ENCODE results near the gene GPR180. TPM values are rescaled to one million over a fixed set of nuclear protein-coding genes. Genes with fewer than 3 reads are reported as not detected.

GPR180 gene
- polyA plus RNA-seq, 1 experiment, result 8.6 TPM

- Histone ChIP-seq H3K27ac (ENCODE audit: low read depth, low read length) (no peak overlapping the region), H3K4me3 (ENCODE audit: low read depth, low read length) (no peak overlapping the region), H3K27me3 (ENCODE audit: control insufficient read depth, insufficient read depth, low read length) (no peaks in the 10 kb centered on the region), H3K9me3 (ENCODE audit: control insufficient read depth, insufficient read depth, low read length) (no peaks in the 10 kb centered on the region)
- ChIA-PET CTCF (no interaction called here), POLR2A (no interaction called here)
- TF ChIP-seq CTCF (IDR thresholded peaks at IDR 0.05; ENCODE audit: low read depth, low read length), result no peak
- no peak for DNase-seq (ENCODE audit: low read depth, low spot score)
Observed at GRCh38 chr13:94583926-94584325, 17.7 kb upstream of the GPR180 start.

GRCh38 chr13:94585543-94586101, 16.0 kb upstream of the GPR180 start:
- Histone ChIP-seq H3K4me3 (ENCODE audit: low read depth, low read length) (no peak overlapping the region), H3K9me3 (ENCODE audit: control insufficient read depth, insufficient read depth, low read length) (no peaks in the 10 kb centered on the region), H3K27me3 (ENCODE audit: control insufficient read depth, insufficient read depth, low read length) (no peaks in the 10 kb centered on the region), H3K27ac (ENCODE audit: low read depth, low read length) (no peak overlapping the region)
- ChIA-PET POLR2A (interaction anchor here (0.6 kb wide), 1 partner anchor 55 kb away, joined by 3 read pairs; no protein-coding TSS in a partner anchor), CTCF (interaction anchor here (0.9 kb wide), 1 partner anchor 32 kb away, joined by 3 read pairs; no protein-coding TSS in a partner anchor)
- TF ChIP-seq CTCF (IDR thresholded peaks at IDR 0.05; ENCODE audit: low read depth, low read length), result no peak
- DNase-seq (ENCODE audit: low read depth, low spot score), result no peak

GRCh38 chr13:94586371-94586770, 15.3 kb upstream of the GPR180 start:
- TF ChIP-seq CTCF (IDR thresholded peaks at IDR 0.05; ENCODE audit: low read depth, low read length), result no peak
- POLR2A ChIA-PET, result interaction anchor here (0.6 kb wide), 1 partner anchor 10 kb away, joined by 3 read pairs; the partner anchor contains the start of gene TGDS
- Histone ChIP-seq H3K9me3 (ENCODE audit: control insufficient read depth, insufficient read depth, low read length) (no peaks in the 10 kb centered on the region), H3K4me3 (ENCODE audit: low read depth, low read length) (no peak overlapping the region), H3K27ac (ENCODE audit: low read depth, low read length) (no peak overlapping the region), H3K27me3 (ENCODE audit: control insufficient read depth, insufficient read depth, low read length) (no peaks in the 10 kb centered on the region)
- no peak for DNase-seq (ENCODE audit: low read depth, low spot score)
- CTCF ChIA-PET, result no interaction called here

- ChIA-PET CTCF (no interaction called here), POLR2A (no interaction called here)
- Histone ChIP-seq H3K9me3 (ENCODE audit: control insufficient read depth, insufficient read depth, low read length) (no peaks in the 10 kb centered on the region), H3K27me3 (ENCODE audit: control insufficient read depth, insufficient read depth, low read length) (no peaks in the 10 kb centered on the region), H3K27ac (ENCODE audit: low read depth, low read length) (no peak overlapping the region), H3K4me3 (ENCODE audit: low read depth, low read length) (no peak overlapping the region)
- TF ChIP-seq CTCF (IDR thresholded peaks at IDR 0.05; ENCODE audit: low read depth, low read length), result no peak
- no peak for DNase-seq (ENCODE audit: low read depth, low spot score)
Observed at GRCh38 chr13:94588541-94588940, 13.1 kb upstream of the GPR180 start.

DNA sequence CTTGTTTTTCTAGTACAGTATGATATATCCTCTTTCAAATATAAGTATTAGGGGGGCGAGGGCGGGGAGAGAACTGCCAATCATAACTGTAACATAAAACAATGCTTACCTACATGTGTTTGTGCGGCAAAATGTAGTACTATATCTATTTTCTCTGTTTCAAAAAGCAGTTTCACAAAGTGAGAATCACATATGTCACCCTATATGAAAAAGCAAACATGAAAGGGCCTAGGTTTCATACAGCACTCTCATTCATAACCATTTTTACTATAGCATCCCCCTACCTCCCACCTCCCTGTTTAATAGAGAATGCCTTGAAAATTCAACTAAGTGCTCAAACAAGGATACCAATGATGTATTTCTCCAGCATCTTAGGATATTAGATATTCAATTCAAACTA, 10.9 kb upstream of the GPR180 start:
- Histone ChIP-seq H3K4me3 (ENCODE audit: low read depth, low read length) (no peak overlapping the region), H3K27ac (ENCODE audit: low read depth, low read length) (no peak overlapping the region), H3K9me3 (ENCODE audit: control insufficient read depth, insufficient read depth, low read length) (no peaks in the 10 kb centered on the region), H3K27me3 (ENCODE audit: control insufficient read depth, insufficient read depth, low read length) (no peaks in the 10 kb centered on the region)
- POLR2A ChIA-PET, result interaction anchor here (1.2 kb wide), 1 partner anchor 11 kb away, joined by 3 read pairs; the partner anchor contains the start of gene GPR180
- no peak for DNase-seq (ENCODE audit: low read depth, low spot score)
- TF ChIP-seq CTCF (IDR thresholded peaks at IDR 0.05; ENCODE audit: low read depth, low read length), result no peak
- CTCF ChIA-PET, result no interaction called here
